ENCODE measurements around the gene C16orf46.

DNA sequence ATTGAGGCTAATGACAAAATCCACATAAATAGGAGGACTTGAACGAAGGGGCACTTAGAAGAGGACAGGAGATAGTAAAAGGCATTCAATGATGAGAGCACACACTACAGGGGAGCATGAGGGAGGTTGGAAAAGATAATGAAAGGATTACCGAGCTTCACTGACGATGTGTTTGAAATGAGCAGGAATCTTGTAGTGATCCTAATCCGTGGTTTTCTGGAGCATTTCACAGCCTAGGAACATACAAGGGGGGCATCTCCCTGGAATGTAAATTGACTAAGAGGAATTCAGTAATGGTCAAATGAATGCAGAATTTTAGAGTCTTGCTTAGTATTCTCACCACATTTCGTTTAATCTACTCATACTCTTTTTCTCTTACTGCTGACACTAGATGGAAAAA lies 36.2 kb downstream of the C16orf46 start:
- no peak for TF ChIP-seq POLR2A (IDR thresholded peaks at IDR 0.05)
- TF ChIP-seq, protein P1, sequence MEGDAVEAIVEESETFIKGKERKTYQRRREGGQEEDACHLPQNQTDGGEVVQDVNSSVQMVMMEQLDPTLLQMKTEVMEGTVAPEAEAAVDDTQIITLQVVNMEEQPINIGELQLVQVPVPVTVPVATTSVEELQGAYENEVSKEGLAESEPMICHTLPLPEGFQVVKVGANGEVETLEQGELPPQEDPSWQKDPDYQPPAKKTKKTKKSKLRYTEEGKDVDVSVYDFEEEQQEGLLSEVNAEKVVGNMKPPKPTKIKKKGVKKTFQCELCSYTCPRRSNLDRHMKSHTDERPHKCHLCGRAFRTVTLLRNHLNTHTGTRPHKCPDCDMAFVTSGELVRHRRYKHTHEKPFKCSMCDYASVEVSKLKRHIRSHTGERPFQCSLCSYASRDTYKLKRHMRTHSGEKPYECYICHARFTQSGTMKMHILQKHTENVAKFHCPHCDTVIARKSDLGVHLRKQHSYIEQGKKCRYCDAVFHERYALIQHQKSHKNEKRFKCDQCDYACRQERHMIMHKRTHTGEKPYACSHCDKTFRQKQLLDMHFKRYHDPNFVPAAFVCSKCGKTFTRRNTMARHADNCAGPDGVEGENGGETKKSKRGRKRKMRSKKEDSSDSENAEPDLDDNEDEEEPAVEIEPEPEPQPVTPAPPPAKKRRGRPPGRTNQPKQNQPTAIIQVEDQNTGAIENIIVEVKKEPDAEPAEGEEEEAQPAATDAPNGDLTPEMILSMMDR (IDR thresholded peaks at IDR 0.05) = no peak
